Chondrocyte (in vitro differentiated cells): ENCODE data around the gene PNISR. TPM values are rescaled to one million over a fixed set of nuclear protein-coding genes. Genes with fewer than 3 reads are reported as not detected.

Experiments used
- DNase-seq: peaks from one replicate; pipeline ENCODE4 v3.0.0; 2021; ENCODE audit warnings: mixed read lengths, low spot score
- H3K27ac Mint-ChIP-seq: one replicate; pipeline ENCODE4 v1.8.0; 2021; ENCODE audit warnings: mild to moderate bottlenecking, moderate library complexity, mixed read lengths; ENCODE audit not compliant: unreplicated experiment
- H3K27me3 Mint-ChIP-seq: 2 replicates; pipeline ENCODE4 v1.8.0; 2021; ENCODE audit warnings: low read depth, mixed read lengths
- H3K36me3 Mint-ChIP-seq: 2 replicates; pipeline ENCODE4 v1.8.0; 2021; ENCODE audit warnings: low read depth, mixed read lengths
- H3K4me1 Mint-ChIP-seq: 2 replicates; pipeline ENCODE4 v1.8.0; 2021; ENCODE audit warnings: low read depth, mild to moderate bottlenecking, mixed read lengths
- H3K4me3 Mint-ChIP-seq: one replicate; pipeline ENCODE4 v1.8.0; 2021; ENCODE audit warnings: mild to moderate bottlenecking, moderate library complexity, mixed read lengths; ENCODE audit not compliant: unreplicated experiment
- H3K9me3 Mint-ChIP-seq: 2 replicates; pipeline ENCODE4 v1.8.0; 2021; ENCODE audit warnings: low read depth, mixed read lengths
- total RNA-seq: library from RNA; stranded (reverse); gene quantifications from 3 replicates; pipeline ENCODE4 v1.2.1, GENCODE V29; 2021
- TF ChIP-seq, protein P1 (sequence below): fragments of 200-600 bp; sonication (generic); IDR thresholded peaks from 2 replicates; pipeline ENCODE4 v1.5.0; 2021; ENCODE audit warnings: antibody characterized with exemption, mild to moderate bottlenecking, moderate library complexity

PNISR gene
- total RNA-seq, 1 donor from 2014 or later = 49.3 TPM

DNA sequence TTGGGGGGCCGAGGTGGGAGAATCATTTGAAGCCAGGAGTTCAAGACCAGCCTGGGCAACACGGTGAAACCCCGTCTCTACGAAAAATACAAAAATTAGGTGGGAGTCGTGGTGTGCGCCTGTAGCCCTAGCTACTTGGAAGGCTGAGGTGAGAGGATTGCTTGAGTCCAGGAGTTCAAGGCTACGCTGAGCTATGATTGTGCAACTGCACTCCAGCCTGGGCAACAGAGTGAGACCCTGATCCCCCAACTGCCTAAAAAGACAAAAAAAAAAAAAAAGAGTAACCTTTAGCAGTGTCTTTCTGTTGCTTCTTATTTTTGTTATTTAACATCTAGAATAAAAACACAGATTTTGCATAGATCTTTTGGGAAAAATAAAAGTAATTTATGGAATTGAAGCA lies 18.0 kb downstream of the PNISR start:
- Mint-ChIP-seq H3K27me3 (no peaks in the 10 kb centered on the region), H3K4me1 (peaks cover 4% of the 10 kb centered on the region), H3K9me3 (no peaks in the 10 kb centered on the region), H3K36me3 (peaks cover 39% of the 10 kb centered on the region), H3K4me3 (no peak overlapping the region), H3K27ac (no peak overlapping the region)
- no peak for DNase-seq
- TF ChIP-seq, protein P1, sequence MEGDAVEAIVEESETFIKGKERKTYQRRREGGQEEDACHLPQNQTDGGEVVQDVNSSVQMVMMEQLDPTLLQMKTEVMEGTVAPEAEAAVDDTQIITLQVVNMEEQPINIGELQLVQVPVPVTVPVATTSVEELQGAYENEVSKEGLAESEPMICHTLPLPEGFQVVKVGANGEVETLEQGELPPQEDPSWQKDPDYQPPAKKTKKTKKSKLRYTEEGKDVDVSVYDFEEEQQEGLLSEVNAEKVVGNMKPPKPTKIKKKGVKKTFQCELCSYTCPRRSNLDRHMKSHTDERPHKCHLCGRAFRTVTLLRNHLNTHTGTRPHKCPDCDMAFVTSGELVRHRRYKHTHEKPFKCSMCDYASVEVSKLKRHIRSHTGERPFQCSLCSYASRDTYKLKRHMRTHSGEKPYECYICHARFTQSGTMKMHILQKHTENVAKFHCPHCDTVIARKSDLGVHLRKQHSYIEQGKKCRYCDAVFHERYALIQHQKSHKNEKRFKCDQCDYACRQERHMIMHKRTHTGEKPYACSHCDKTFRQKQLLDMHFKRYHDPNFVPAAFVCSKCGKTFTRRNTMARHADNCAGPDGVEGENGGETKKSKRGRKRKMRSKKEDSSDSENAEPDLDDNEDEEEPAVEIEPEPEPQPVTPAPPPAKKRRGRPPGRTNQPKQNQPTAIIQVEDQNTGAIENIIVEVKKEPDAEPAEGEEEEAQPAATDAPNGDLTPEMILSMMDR = no peak

DNA sequence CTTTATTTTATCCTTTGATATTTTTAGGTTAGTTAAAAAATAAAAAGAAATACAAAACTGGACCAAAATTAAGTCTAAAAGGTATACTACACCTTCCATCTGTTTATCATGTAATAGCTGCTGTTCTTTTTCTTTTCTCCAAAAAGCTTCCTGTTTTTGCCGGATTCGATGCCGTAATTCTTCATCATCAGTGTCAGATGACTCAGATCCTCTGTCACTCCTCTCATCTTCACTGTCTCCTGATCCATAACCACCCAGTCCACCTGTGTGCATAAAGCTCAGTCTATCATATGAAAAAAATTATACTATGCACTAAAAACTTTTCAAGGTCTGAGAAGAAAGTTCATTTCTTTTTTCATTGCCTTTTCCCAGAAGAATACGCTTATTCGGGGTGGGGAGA lies 22.7 kb downstream of the PNISR start:
- H3K27ac Mint-ChIP-seq = no peak overlapping the region
- no peaks in the 10 kb centered on the region for H3K4me1 Mint-ChIP-seq
- H3K36me3 Mint-ChIP-seq = peaks cover 38% of the 10 kb centered on the region
- no peak overlapping the region for H3K4me3 Mint-ChIP-seq
- H3K9me3 Mint-ChIP-seq = no peaks in the 10 kb centered on the region
- TF ChIP-seq, protein P1 = no peak
- H3K27me3 Mint-ChIP-seq = no peaks in the 10 kb centered on the region
- DNase-seq = no peak

DNA sequence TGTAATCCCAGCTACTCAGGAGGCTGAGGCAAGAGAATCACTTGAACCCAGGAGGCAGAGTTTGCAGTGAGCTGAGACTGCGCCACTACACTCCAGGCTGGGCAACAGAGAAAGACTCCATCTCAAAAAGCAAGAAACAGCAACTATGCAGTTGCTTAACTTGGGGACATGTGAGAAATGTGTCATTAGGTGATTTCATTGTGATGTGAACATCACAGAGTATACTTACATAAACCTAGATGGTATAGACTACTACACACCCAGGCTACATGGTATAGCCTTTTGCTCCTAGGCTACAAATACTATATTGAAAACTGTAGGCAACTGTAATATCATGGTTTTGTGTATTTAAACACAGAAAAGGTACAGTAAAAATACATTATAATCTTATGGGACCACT lies 27.8 kb downstream of the PNISR start:
- Mint-ChIP-seq H3K4me1 (peaks cover 11% of the 10 kb centered on the region), H3K36me3 (peaks cover 16% of the 10 kb centered on the region), H3K4me3 (no peak overlapping the region), H3K9me3 (no peaks in the 10 kb centered on the region), H3K27me3 (no peaks in the 10 kb centered on the region), H3K27ac (no peak overlapping the region)
- TF ChIP-seq, protein P1 = no peak
- DNase-seq = no peak

DNA sequence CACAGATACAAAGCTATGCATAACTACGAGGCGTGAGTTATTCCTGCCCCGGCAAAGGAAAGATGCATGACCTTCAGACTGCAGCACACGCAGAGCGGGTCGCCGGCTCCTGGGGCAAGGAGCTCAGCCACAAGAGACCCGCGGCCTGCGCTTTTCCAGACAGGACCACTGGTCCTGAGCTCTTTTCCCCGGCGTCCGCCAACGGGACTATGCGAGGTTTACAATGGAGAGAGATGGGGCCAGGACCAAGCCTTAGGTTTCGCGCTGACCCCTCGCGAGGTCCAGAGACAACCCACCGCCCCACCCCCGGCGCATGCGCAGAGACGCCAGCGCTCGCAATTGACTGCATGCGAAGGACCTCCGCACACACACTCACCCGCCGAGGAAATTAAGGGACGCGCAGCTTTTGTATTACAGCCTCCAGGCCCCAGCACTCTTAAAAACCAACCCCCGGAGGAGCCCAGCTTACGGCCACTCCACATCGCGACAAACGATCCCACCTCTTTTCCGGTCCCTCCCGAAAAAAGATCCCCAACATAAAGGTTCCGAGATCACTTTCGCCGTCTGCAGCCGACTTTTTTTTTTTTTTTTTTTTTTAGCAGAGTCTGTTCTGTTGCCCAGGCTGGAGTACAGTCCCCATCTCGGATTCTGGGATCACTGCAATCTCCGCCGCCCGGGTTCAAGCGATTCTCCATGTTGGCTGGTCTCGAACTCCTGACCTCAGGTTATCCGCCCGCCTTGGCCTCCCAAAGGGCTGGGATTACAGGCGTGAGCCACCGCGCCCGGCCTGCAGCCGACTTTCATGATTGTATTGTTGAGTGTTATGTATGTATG lies 31.2 kb downstream of the PNISR start, which contains the start of gene COQ3:
Gene COQ3 (minus strand): TSS at position 498 of the 834 bp plus-strand sequence. CDS start 16 bp downstream, at position 482.
- peaks cover 1% of the 10 kb centered on the region for H3K36me3 Mint-ChIP-seq

DNA sequence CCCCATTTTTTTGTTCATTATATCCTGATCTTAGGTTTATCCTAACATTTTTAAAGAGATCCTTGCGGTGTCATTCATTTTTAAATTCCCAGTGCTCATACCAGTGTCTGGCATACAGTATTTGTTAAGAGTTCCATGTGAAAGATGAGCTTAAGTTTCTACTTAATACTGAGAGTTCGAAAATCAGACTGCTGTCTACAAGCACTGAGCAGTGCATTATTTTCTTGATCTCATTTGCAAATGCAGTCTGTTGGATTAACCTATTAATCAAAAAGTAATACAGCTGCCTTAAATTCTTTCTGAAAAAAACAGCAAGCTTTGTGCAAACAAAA lies 31.8 kb downstream of the PNISR start:
- TF ChIP-seq, protein P1 = no peak
- peaks cover 1% of the 10 kb centered on the region for H3K36me3 Mint-ChIP-seq
- H3K4me3 Mint-ChIP-seq = peak overlapping the region; percentile 98
- H3K27me3 Mint-ChIP-seq = no peaks in the 10 kb centered on the region
- peaks cover 11% of the 10 kb centered on the region for H3K4me1 Mint-ChIP-seq
- no peak for DNase-seq
- H3K9me3 Mint-ChIP-seq = no peaks in the 10 kb centered on the region
- H3K27ac Mint-ChIP-seq = peak overlapping the region; percentile 99

More for the DNA sequence above, 31.2 kb downstream of the PNISR start, which contains the start of gene COQ3:
- Mint-ChIP-seq H3K4me1 (peaks cover 11% of the 10 kb centered on the region), H3K9me3 (no peaks in the 10 kb centered on the region), H3K27me3 (no peaks in the 10 kb centered on the region), H3K4me3 (peak within 1 kb of the TSS; percentile 98), H3K27ac (peak within 1 kb of the TSS; percentile 99)
- TF ChIP-seq, protein P1 = no peak
- DNase-seq = peak; percentile 93
